Measurements from ENCODE around the gene ZNRF1.

Gene ZNRF1

GRCh38 chr16:74999609-75000480 lies 1.0 kb downstream of the ZNRF1 start:
- H3K4me1 ChIP-seq (ENCODE audit: control insufficient read depth in 2 of 2, insufficient read depth in 2 of 2, low read length in 2 of 2), result peaks cover 13 to 16% of the 10 kb centered on the region in 2 donors
- H3K36me3 ChIP-seq (ENCODE audit: control insufficient read depth in 2 of 2, insufficient read depth in 2 of 2, low read length in 2 of 2), result no peaks in the 10 kb centered on the region
- H3K4me3 ChIP-seq (ENCODE audit: low read length in 2 of 2), result peak overlapping the region; percentile 73 to 83
- H3K27ac ChIP-seq (ENCODE audit: low read depth in 2 of 2, low read length in 2 of 2), result peak overlapping the region; percentile 38 to 47
- no peaks in the 10 kb centered on the region for H3K9me3 ChIP-seq (ENCODE audit: control insufficient read depth in 2 of 2, low read length in 2 of 2)
- peak overlapping the region; percentile 54 to 69 for H3K9ac ChIP-seq (ENCODE audit: low read depth in 1 of 2, low read length in 2 of 2)
- H3K27me3 ChIP-seq (ENCODE audit: control insufficient read depth in 2 of 2, insufficient read depth in 2 of 2, low read length in 2 of 2), result no peaks in the 10 kb centered on the region

GRCh38 chr16:75000481-75001081 lies 1.8 kb downstream of the ZNRF1 start:
- Histone ChIP-seq H3K9me3 (ENCODE audit: control insufficient read depth in 2 of 2, low read length in 2 of 2) (no peaks in the 10 kb centered on the region), H3K9ac (ENCODE audit: low read depth in 1 of 2, low read length in 2 of 2) (peak overlapping the region; percentile 54 to 69), H3K4me3 (ENCODE audit: low read length in 2 of 2) (peak overlapping the region; percentile 73 to 83), H3K27ac (ENCODE audit: low read depth in 2 of 2, low read length in 2 of 2) (no peak overlapping the region), H3K36me3 (ENCODE audit: control insufficient read depth in 2 of 2, insufficient read depth in 2 of 2, low read length in 2 of 2) (no peaks in the 10 kb centered on the region), H3K4me1 (ENCODE audit: control insufficient read depth in 2 of 2, insufficient read depth in 2 of 2, low read length in 2 of 2) (peaks cover 13 to 16% of the 10 kb centered on the region in 2 donors), H3K27me3 (ENCODE audit: control insufficient read depth in 2 of 2, insufficient read depth in 2 of 2, low read length in 2 of 2) (no peaks in the 10 kb centered on the region)

GRCh38 chr16:75002474-75002873 lies 3.6 kb downstream of the ZNRF1 start:
- Histone ChIP-seq H3K36me3 (ENCODE audit: control insufficient read depth in 2 of 2, insufficient read depth in 2 of 2, low read length in 2 of 2) (no peaks in the 10 kb centered on the region), H3K9ac (ENCODE audit: low read depth in 1 of 2, low read length in 2 of 2) (no peak overlapping the region), H3K27ac (ENCODE audit: low read depth in 2 of 2, low read length in 2 of 2) (no peak overlapping the region), H3K4me1 (ENCODE audit: control insufficient read depth in 2 of 2, insufficient read depth in 2 of 2, low read length in 2 of 2) (peaks cover 13 to 16% of the 10 kb centered on the region in 2 donors), H3K9me3 (ENCODE audit: control insufficient read depth in 2 of 2, low read length in 2 of 2) (no peaks in the 10 kb centered on the region), H3K4me3 (ENCODE audit: low read length in 2 of 2) (no peak overlapping the region), H3K27me3 (ENCODE audit: control insufficient read depth in 2 of 2, insufficient read depth in 2 of 2, low read length in 2 of 2) (no peaks in the 10 kb centered on the region)

- no peak overlapping the region for H3K27ac ChIP-seq (ENCODE audit: low read depth in 2 of 2, low read length in 2 of 2)
- peaks cover 12 to 13% of the 10 kb centered on the region in 2 donors for H3K4me1 ChIP-seq (ENCODE audit: control insufficient read depth in 2 of 2, insufficient read depth in 2 of 2, low read length in 2 of 2)
Measured at GRCh38 chr16:75003931-75004330, 5.1 kb downstream of the ZNRF1 start.

DNA sequence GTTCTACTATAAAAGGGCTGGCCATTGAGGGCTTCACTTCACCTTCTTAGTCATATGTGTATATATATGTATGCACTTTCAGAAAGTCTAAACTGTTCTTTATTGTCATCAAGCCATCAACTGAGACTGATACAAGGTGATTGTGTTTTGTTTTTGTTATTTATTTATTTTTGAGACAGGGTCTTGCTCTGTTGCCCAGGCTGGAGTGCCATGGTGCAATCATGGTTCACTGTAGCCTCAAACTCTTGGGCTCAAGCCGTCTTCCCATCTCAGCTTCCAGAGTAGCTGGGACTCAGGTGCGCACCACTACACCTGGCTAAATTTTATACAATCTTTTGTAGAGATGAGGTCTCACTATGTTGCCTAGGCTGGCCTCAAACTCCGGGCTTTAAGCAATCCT lies 5.6 kb downstream of the ZNRF1 start:
- no peak overlapping the region for H3K27ac ChIP-seq (ENCODE audit: low read depth in 2 of 2, low read length in 2 of 2)
- no peak overlapping the region for H3K9ac ChIP-seq (ENCODE audit: low read depth in 1 of 2, low read length in 2 of 2)
- H3K4me1 ChIP-seq (ENCODE audit: control insufficient read depth in 2 of 2, insufficient read depth in 2 of 2, low read length in 2 of 2), result peaks cover 12 to 13% of the 10 kb centered on the region in 2 donors
- no peak overlapping the region for H3K4me3 ChIP-seq (ENCODE audit: low read length in 2 of 2)
- no peaks in the 10 kb centered on the region for H3K9me3 ChIP-seq (ENCODE audit: control insufficient read depth in 2 of 2, low read length in 2 of 2)
- no peaks in the 10 kb centered on the region for H3K36me3 ChIP-seq (ENCODE audit: control insufficient read depth in 2 of 2, insufficient read depth in 2 of 2, low read length in 2 of 2)
- no peaks in the 10 kb centered on the region for H3K27me3 ChIP-seq (ENCODE audit: control insufficient read depth in 2 of 2, insufficient read depth in 2 of 2, low read length in 2 of 2)

More at GRCh38 chr16:75003931-75004330, 5.1 kb downstream of the ZNRF1 start:
- no peaks in the 10 kb centered on the region for H3K9me3 ChIP-seq (ENCODE audit: control insufficient read depth in 2 of 2, low read length in 2 of 2)
- no peaks in the 10 kb centered on the region for H3K27me3 ChIP-seq (ENCODE audit: control insufficient read depth in 2 of 2, insufficient read depth in 2 of 2, low read length in 2 of 2)
- no peak overlapping the region for H3K9ac ChIP-seq (ENCODE audit: low read depth in 1 of 2, low read length in 2 of 2)
- H3K4me3 ChIP-seq (ENCODE audit: low read length in 2 of 2), result no peak overlapping the region
- no peaks in the 10 kb centered on the region for H3K36me3 ChIP-seq (ENCODE audit: control insufficient read depth in 2 of 2, insufficient read depth in 2 of 2, low read length in 2 of 2)

DNA sequence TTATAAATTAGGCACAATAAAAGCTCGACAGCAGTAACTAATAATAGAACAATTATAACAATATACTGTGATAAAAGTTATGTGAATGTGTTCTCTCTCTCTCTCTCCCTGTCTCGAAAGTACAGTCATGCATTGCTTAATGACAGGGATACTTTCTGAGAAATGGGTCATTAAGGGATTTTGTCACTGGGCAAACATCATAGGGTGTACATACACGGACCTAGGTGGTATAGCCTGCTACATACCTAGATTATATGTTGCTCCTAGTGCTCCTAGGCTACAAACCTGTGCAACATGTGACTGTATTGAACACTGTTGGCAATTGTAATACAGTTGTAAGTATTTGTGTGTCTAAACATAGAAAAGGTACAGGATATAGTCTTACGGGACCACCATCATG lies 6.9 kb downstream of the ZNRF1 start:
- no peak overlapping the region for H3K27ac ChIP-seq (ENCODE audit: low read depth in 2 of 2, low read length in 2 of 2)
- H3K9ac ChIP-seq (ENCODE audit: low read depth in 1 of 2, low read length in 2 of 2), result no peak overlapping the region
- H3K4me1 ChIP-seq (ENCODE audit: control insufficient read depth in 2 of 2, insufficient read depth in 2 of 2, low read length in 2 of 2), result peaks cover 2 to 3% of the 10 kb centered on the region in 2 donors
- H3K36me3 ChIP-seq (ENCODE audit: control insufficient read depth in 2 of 2, insufficient read depth in 2 of 2, low read length in 2 of 2), result no peaks in the 10 kb centered on the region
- H3K9me3 ChIP-seq (ENCODE audit: control insufficient read depth in 2 of 2, low read length in 2 of 2), result no peaks in the 10 kb centered on the region
- H3K27me3 ChIP-seq (ENCODE audit: control insufficient read depth in 2 of 2, insufficient read depth in 2 of 2, low read length in 2 of 2), result no peaks in the 10 kb centered on the region
- no peak overlapping the region for H3K4me3 ChIP-seq (ENCODE audit: low read length in 2 of 2)

GRCh38 chr16:75007443-75007842 lies 8.6 kb downstream of the ZNRF1 start:
- Histone ChIP-seq H3K27ac (ENCODE audit: low read depth in 2 of 2, low read length in 2 of 2) (no peak overlapping the region), H3K27me3 (ENCODE audit: control insufficient read depth in 2 of 2, insufficient read depth in 2 of 2, low read length in 2 of 2) (no peaks in the 10 kb centered on the region), H3K36me3 (ENCODE audit: control insufficient read depth in 2 of 2, insufficient read depth in 2 of 2, low read length in 2 of 2) (no peaks in the 10 kb centered on the region), H3K4me3 (ENCODE audit: low read length in 2 of 2) (no peak overlapping the region), H3K9me3 (ENCODE audit: control insufficient read depth in 2 of 2, low read length in 2 of 2) (no peaks in the 10 kb centered on the region), H3K9ac (ENCODE audit: low read depth in 1 of 2, low read length in 2 of 2) (no peak overlapping the region), H3K4me1 (ENCODE audit: control insufficient read depth in 2 of 2, insufficient read depth in 2 of 2, low read length in 2 of 2) (peaks cover 4 to 5% of the 10 kb centered on the region in 2 donors)

- H3K9me3 ChIP-seq (ENCODE audit: control insufficient read depth in 2 of 2, low read length in 2 of 2), result no peaks in the 10 kb centered on the region
- H3K27ac ChIP-seq (ENCODE audit: low read depth in 2 of 2, low read length in 2 of 2), result no peak overlapping the region
- no peaks in the 10 kb centered on the region for H3K27me3 ChIP-seq (ENCODE audit: control insufficient read depth in 2 of 2, insufficient read depth in 2 of 2, low read length in 2 of 2)
- H3K9ac ChIP-seq (ENCODE audit: low read depth in 1 of 2, low read length in 2 of 2), result no peak overlapping the region
- H3K36me3 ChIP-seq (ENCODE audit: control insufficient read depth in 2 of 2, insufficient read depth in 2 of 2, low read length in 2 of 2), result no peaks in the 10 kb centered on the region
- peaks cover 8 to 11% of the 10 kb centered on the region in 2 donors for H3K4me1 ChIP-seq (ENCODE audit: control insufficient read depth in 2 of 2, insufficient read depth in 2 of 2, low read length in 2 of 2)
- H3K4me3 ChIP-seq (ENCODE audit: low read length in 2 of 2), result no peak overlapping the region
Measured at GRCh38 chr16:75010427-75010826, 11.6 kb downstream of the ZNRF1 start.

- Histone ChIP-seq H3K9ac (ENCODE audit: low read depth in 1 of 2, low read length in 2 of 2) (no peak overlapping the region), H3K4me1 (ENCODE audit: control insufficient read depth in 2 of 2, insufficient read depth in 2 of 2, low read length in 2 of 2) (peaks cover 8 to 11% of the 10 kb centered on the region in 2 donors), H3K36me3 (ENCODE audit: control insufficient read depth in 2 of 2, insufficient read depth in 2 of 2, low read length in 2 of 2) (no peaks in the 10 kb centered on the region)
Measured at GRCh38 chr16:75011634-75012307, 12.9 kb downstream of the ZNRF1 start.

More at GRCh38 chr16:75011634-75012307, 12.9 kb downstream of the ZNRF1 start:
- Histone ChIP-seq H3K9me3 (ENCODE audit: control insufficient read depth in 2 of 2, low read length in 2 of 2) (no peaks in the 10 kb centered on the region), H3K27ac (ENCODE audit: low read depth in 2 of 2, low read length in 2 of 2) (peak overlapping the region; percentile 54 to 56), H3K4me3 (ENCODE audit: low read length in 2 of 2) (peak overlapping the region in 1 of 2 donors; percentile 15), H3K27me3 (ENCODE audit: control insufficient read depth in 2 of 2, insufficient read depth in 2 of 2, low read length in 2 of 2) (no peaks in the 10 kb centered on the region)
